Esophagus (tissue), 2 donors: Measurements from ENCODE around the gene THAP7. TPM values are rescaled to one million over a fixed set of nuclear protein-coding genes. Genes with fewer than 3 reads are reported as not detected.
A peak's percentile ranks its signal among the peaks of the same experiment; 100 is the strongest.
"Not testable (repeated sequence)": the region's sequence is repeated elsewhere in the genome, so short reads cannot be mapped to it uniquely, and the experiment has no call there.

Experiments
- H3K27ac ChIP-seq, 2 donors: one replicate each; pipeline ENCODE4 v1.5.1; 2013; ENCODE audit warnings: low read depth in 2 of 2, mild to moderate bottlenecking in 2 of 2, inconsistent platforms in 1 of 2, low read length in 1 of 2, moderate library complexity in 1 of 2
- H3K27me3 ChIP-seq, 2 donors: one replicate each; pipeline ENCODE4 v1.6.1; 2013; ENCODE audit warnings: low read length in 2 of 2, control low read depth in 1 of 2, mild to moderate bottlenecking in 1 of 2; ENCODE audit not compliant: insufficient read depth in 2 of 2, control insufficient read depth in 1 of 2
- H3K36me3 ChIP-seq, 2 donors: one replicate each; pipeline ENCODE4 v1.6.1; 2013; ENCODE audit warnings: low read length in 1 of 2; ENCODE audit not compliant: control insufficient read depth in 2 of 2, insufficient read depth in 2 of 2
- H3K4me1 ChIP-seq, 2 donors: one replicate each; pipeline ENCODE4 v1.6.1; 2013; ENCODE audit warnings: low read length in 1 of 2; ENCODE audit not compliant: control insufficient read depth in 2 of 2, insufficient read depth in 2 of 2
- H3K4me3 ChIP-seq, 2 donors: one replicate each; pipeline ENCODE4 v1.5.1; 2013; ENCODE audit warnings: low read length in 2 of 2, mild to moderate bottlenecking in 2 of 2, low read depth in 1 of 2, moderate library complexity in 1 of 2
- H3K9me3 ChIP-seq, 2 donors: one replicate each; pipeline ENCODE4 v1.6.1; 2013; ENCODE audit warnings: mild to moderate bottlenecking in 2 of 2, low read depth in 1 of 2, low read length in 1 of 2, moderate library complexity in 1 of 2; ENCODE audit not compliant: control insufficient read depth in 2 of 2, insufficient read depth in 1 of 2
- WGBS, 2 donors: extraction: QIAGEN DNeasy Blood & Tissue Kit; methylation state at CpG; one replicate each; pipeline ENCODE4 v1.1.7; 2013; 5-methylcytosine and 5-hydroxymethylcytosine counted together
- polyA plus RNA-seq, 2 donors: library from polyadenylated mRNA; stranded (reverse); fragments of 200-250 nt; gene quantifications; one replicate each; pipeline ENCODE4 v1.2.3, GENCODE V29; 2013
- donor health status: healthy with polysubstance abuse.
- donor health status: Bipolar disorder and iron deficiency.

Gene THAP7
- polyA plus RNA-seq, 2 donors, result 21.0 to 28.2 TPM

- no peaks in the 10 kb centered on the region for H3K27me3 ChIP-seq
- H3K36me3 ChIP-seq, result no peaks in the 10 kb centered on the region
- peak overlapping the region; percentile 21 to 86 for H3K27ac ChIP-seq
- peaks cover 2 to 21% of the 10 kb centered on the region in 2 donors for H3K4me1 ChIP-seq
- peak overlapping the region in 1 of 2 donors; percentile 23 for H3K4me3 ChIP-seq
- WGBS, 2 donors, result 87 to 90% methylated on average over 15 of the region's 15 CpGs
- H3K9me3 ChIP-seq, result peaks cover 0 to 3% of the 10 kb centered on the region in 2 donors
Measured at GRCh38 chr22:21043860-21044535, 42.1 kb upstream of the THAP7 start.

- H3K27me3 ChIP-seq, result no peaks in the 10 kb centered on the region
- peak overlapping the region; percentile 11 to 86 for H3K27ac ChIP-seq
- H3K4me1 ChIP-seq, result peaks cover 2 to 21% of the 10 kb centered on the region in 2 donors
- 81 to 91% methylated on average over 4 to 6 of the region's 6 CpGs for WGBS, 2 donors
- no peaks in the 10 kb centered on the region for H3K36me3 ChIP-seq
- no peak overlapping the region for H3K4me3 ChIP-seq
- peaks cover 0 to 3% of the 10 kb centered on the region in 2 donors for H3K9me3 ChIP-seq
Measured at GRCh38 chr22:21042978-21043859, 41.3 kb upstream of the THAP7 start.

- H3K9me3 ChIP-seq, result no peaks in the 10 kb centered on the region
- 65 to 72% methylated on average over 4 of the region's 4 CpGs for WGBS, 2 donors
- H3K36me3 ChIP-seq, result no peaks in the 10 kb centered on the region
- H3K4me3 ChIP-seq, result no peak overlapping the region
- no peaks in the 10 kb centered on the region for H3K27me3 ChIP-seq
- peaks cover 2 to 21% of the 10 kb centered on the region in 2 donors for H3K4me1 ChIP-seq
- H3K27ac ChIP-seq, result peak overlapping the region in 1 of 2 donors; percentile 61
Measured at GRCh38 chr22:21041937-21042336, 40.0 kb upstream of the THAP7 start.

GRCh38 chr22:21039158-21039557, 37.2 kb upstream of the THAP7 start:
- H3K36me3 ChIP-seq, H3K4me1 ChIP-seq, H3K27ac ChIP-seq, H3K9me3 ChIP-seq, H3K4me3 ChIP-seq, H3K27me3 ChIP-seq: not testable (repeated sequence)
- 90 to 92% methylated on average over 5 of the region's 5 CpGs for WGBS, 2 donors

- 44 to 51% methylated on average over 2 of the region's 2 CpGs for WGBS, 2 donors
- Histone ChIP-seq H3K4me3 (no peak overlapping the region), H3K4me1 (peaks cover 0 to 6% of the 10 kb centered on the region in 2 donors), H3K9me3 (no peaks in the 10 kb centered on the region), H3K27me3 (no peaks in the 10 kb centered on the region), H3K36me3 (no peaks in the 10 kb centered on the region), H3K27ac (no peak overlapping the region)
Measured at GRCh38 chr22:21038405-21038804, 36.5 kb upstream of the THAP7 start.

- no peak overlapping the region for H3K27ac ChIP-seq
- H3K9me3 ChIP-seq, result no peaks in the 10 kb centered on the region
- 86 to 87% methylated on average over 3 of the region's 3 CpGs for WGBS, 2 donors
- H3K27me3 ChIP-seq, result no peaks in the 10 kb centered on the region
- peaks cover 3 to 9% of the 10 kb centered on the region in 2 donors for H3K4me1 ChIP-seq
- H3K36me3 ChIP-seq, result no peaks in the 10 kb centered on the region
- H3K4me3 ChIP-seq, result no peak overlapping the region
Measured at GRCh38 chr22:21034989-21035388, 33.1 kb upstream of the THAP7 start.

- Histone ChIP-seq H3K27me3 (no peaks in the 10 kb centered on the region), H3K9me3 (no peaks in the 10 kb centered on the region), H3K4me3 (no peak overlapping the region), H3K27ac (no peak overlapping the region), H3K36me3 (no peaks in the 10 kb centered on the region), H3K4me1 (peaks cover 3 to 9% of the 10 kb centered on the region in 2 donors)
- 70 to 79% methylated on average over 3 of the region's 3 CpGs for WGBS, 2 donors
Measured at GRCh38 chr22:21033895-21034294, 32.0 kb upstream of the THAP7 start.

- Histone ChIP-seq H3K4me1 (peaks cover 3 to 9% of the 10 kb centered on the region in 2 donors), H3K4me3 (no peak overlapping the region), H3K27ac (no peak overlapping the region), H3K36me3 (no peaks in the 10 kb centered on the region), H3K9me3 (no peaks in the 10 kb centered on the region), H3K27me3 (no peaks in the 10 kb centered on the region)
- 83 to 87% methylated on average over 12 of the region's 12 CpGs for WGBS, 2 donors
Measured at GRCh38 chr22:21032868-21033688, 31.2 kb upstream of the THAP7 start.
